NCI-H2107 treated with DMSO at 0.1 percent for 48 hours (cell line): Measurements from ENCODE around the gene CDKN2AIP.
"Not testable (repeated sequence)": the region's sequence is repeated elsewhere in the genome, so short reads cannot be mapped to it uniquely, and the experiment has no call there.

Source experiments
- DNase-seq: peaks from one replicate; lab custom pipeline; 2025; ENCODE audit not compliant: unreplicated experiment; lab: John Stamatoyannopoulos, UW

Gene CDKN2AIP

GRCh38 chr4:183448436-183448835, 4.0 kb downstream of the CDKN2AIP start:
- no peak for DNase-seq

GRCh38 chr4:183449193-183449882, 4.9 kb downstream of the CDKN2AIP start:
- DNase-seq = no peak

GRCh38 chr4:183450108-183450507, 5.7 kb downstream of the CDKN2AIP start:
- no peak for DNase-seq

- DNase-seq = no peak
Observed at GRCh38 chr4:183455431-183456195, 11.2 kb downstream of the CDKN2AIP start.

- no peak for DNase-seq
Observed at GRCh38 chr4:183458005-183458404, 13.6 kb downstream of the CDKN2AIP start.

GRCh38 chr4:183463903-183464619, 19.6 kb downstream of the CDKN2AIP start:
- DNase-seq = not testable (repeated sequence)

GRCh38 chr4:183465879-183466278, 21.4 kb downstream of the CDKN2AIP start:
- DNase-seq = not testable (repeated sequence)

- no peak for DNase-seq
Observed at GRCh38 chr4:183467246-183467645, 22.8 kb downstream of the CDKN2AIP start.

GRCh38 chr4:183468210-183469095, 24.0 kb downstream of the CDKN2AIP start:
- DNase-seq = no peak

- no peak for DNase-seq
Observed at GRCh38 chr4:183469285-183469684, 24.8 kb downstream of the CDKN2AIP start.

- DNase-seq = no peak
Observed at GRCh38 chr4:183469936-183470335, 25.5 kb downstream of the CDKN2AIP start.

- DNase-seq = no peak
Observed at GRCh38 chr4:183470821-183471220, 26.4 kb downstream of the CDKN2AIP start.

- DNase-seq = no peak
Observed at GRCh38 chr4:183471946-183472708, 27.7 kb downstream of the CDKN2AIP start.

- no peak for DNase-seq
Observed at GRCh38 chr4:183478123-183478522, 33.7 kb downstream of the CDKN2AIP start.

GRCh38 chr4:183478926-183479325, 34.5 kb downstream of the CDKN2AIP start:
- no peak for DNase-seq

- DNase-seq = not testable (repeated sequence)
Observed at GRCh38 chr4:183482515-183483095, 38.2 kb downstream of the CDKN2AIP start.

GRCh38 chr4:183483997-183484396, 39.6 kb downstream of the CDKN2AIP start:
- no peak for DNase-seq

GRCh38 chr4:183485411-183486160, 41.1 kb downstream of the CDKN2AIP start:
- DNase-seq = no peak

GRCh38 chr4:183492791-183493222, 48.4 kb downstream of the CDKN2AIP start:
- no peak for DNase-seq
